ENCODE results near the gene GNAO1.

The GNAO1 gene

DNA sequence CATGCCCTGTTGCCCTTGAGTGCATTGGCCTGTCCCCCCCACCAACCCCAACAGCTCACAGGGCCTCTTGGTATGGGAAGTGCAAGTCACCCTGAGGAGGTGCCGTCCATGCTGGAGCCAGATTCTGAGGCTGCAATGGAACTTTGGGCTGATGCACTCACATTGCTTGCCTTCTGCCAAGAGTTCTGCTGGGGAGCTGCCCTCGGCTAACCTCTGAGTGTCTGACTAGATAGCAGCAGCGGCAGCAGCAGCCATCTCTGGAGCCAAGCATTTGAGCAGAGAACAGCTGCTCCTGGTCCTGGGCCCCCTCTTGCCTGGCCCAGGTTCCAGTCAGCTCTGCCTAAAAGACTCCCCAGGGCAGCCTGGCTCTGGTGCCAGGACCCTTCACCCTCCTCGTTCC is 61.5 kb downstream of the GNAO1 start:
- no peak for TF ChIP-seq ZFX (IDR thresholded peaks at IDR 0.05)
- TF ChIP-seq, protein P1, sequence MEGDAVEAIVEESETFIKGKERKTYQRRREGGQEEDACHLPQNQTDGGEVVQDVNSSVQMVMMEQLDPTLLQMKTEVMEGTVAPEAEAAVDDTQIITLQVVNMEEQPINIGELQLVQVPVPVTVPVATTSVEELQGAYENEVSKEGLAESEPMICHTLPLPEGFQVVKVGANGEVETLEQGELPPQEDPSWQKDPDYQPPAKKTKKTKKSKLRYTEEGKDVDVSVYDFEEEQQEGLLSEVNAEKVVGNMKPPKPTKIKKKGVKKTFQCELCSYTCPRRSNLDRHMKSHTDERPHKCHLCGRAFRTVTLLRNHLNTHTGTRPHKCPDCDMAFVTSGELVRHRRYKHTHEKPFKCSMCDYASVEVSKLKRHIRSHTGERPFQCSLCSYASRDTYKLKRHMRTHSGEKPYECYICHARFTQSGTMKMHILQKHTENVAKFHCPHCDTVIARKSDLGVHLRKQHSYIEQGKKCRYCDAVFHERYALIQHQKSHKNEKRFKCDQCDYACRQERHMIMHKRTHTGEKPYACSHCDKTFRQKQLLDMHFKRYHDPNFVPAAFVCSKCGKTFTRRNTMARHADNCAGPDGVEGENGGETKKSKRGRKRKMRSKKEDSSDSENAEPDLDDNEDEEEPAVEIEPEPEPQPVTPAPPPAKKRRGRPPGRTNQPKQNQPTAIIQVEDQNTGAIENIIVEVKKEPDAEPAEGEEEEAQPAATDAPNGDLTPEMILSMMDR (conservative IDR thresholded peaks at IDR 0.05), result no peak
- H3K27ac ChIP-seq, result no peak overlapping the region

DNA sequence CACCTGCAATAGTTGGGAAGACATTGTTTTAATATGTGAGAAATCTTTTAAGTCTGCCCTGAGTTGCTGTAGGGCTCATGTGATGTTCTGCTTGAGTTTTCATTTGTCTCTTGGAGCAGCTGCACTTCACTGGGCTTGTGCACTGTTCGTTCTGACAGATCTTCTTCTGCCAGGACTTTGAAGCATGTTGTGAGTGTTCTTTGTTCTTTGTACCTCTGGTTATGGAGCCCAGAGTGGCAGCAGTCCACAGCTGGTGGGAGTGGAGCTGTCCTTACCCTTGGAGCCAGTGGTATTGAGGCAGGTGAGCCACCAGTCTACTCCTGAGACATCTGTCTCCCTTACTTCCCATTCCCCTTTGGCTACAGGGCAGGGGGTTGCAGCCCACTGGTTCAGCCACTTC is 64.6 kb downstream of the GNAO1 start:
- no peak for TF ChIP-seq ZFX (IDR thresholded peaks at IDR 0.05)
- TF ChIP-seq, protein P1 (conservative IDR thresholded peaks at IDR 0.05), result no peak
- H3K27ac ChIP-seq, result no peak overlapping the region

DNA sequence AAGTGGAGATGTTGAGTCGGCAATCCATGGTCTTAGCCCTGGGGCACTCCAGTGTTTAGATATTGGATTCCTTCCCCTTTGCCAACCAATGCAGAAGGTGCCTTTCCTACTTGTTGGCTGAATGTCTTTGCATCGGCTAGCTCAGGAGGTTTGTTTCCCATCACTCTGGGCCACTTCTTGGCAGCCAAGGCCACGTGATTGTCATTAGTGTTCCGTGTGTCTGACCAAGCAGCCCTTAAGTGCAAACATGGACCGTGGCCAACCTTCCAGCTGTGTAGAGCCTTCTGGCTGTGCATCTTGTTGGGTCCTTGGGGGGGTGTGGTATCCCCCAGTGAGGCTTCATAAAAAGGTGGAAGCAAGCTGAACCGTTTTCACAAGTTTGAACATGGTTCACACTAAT is 66.0 kb downstream of the GNAO1 start:
- TF ChIP-seq, protein P1 (conservative IDR thresholded peaks at IDR 0.05), result no peak
- no peak for TF ChIP-seq ZFX (IDR thresholded peaks at IDR 0.05)

DNA sequence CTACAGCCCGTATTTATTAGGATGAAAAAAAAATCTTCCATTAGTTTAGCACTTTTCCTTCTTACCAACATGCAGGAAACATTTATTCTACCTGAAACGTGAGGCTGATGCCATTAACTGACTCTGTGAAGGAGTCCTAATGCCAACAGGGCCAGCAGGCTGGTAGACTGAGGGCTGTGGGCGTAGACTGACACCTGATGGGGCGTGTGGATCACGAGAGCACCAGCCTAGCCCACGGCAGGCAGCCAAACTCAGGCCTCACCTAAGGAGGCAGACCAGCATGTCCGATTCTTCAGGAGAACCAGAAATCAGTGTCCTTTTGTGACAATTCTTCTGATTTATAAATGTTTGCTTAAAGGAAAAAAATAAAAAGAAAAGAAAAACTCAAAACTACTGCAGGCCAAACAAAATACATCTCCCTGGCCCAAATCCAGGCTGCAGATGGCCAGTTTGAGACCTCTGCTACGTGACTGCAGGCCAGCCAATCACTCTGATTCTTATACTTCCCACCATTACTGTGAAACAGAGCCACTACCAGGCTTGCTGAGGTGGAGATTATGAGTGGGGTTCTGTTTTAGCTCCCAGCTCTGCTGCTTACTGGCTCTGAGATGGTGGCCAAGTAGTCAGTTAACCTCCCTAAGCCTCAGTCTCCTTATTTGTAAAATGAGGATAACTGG is 66.5 kb downstream of the GNAO1 start:
- TF ChIP-seq, protein P1 (conservative IDR thresholded peaks at IDR 0.05), result no peak
- TF ChIP-seq ZFX (IDR thresholded peaks at IDR 0.05), result no peak
- H3K27ac ChIP-seq, result no peak overlapping the region

More for the DNA sequence above, 66.0 kb downstream of the GNAO1 start:
- no peak overlapping the region for H3K27ac ChIP-seq

DNA sequence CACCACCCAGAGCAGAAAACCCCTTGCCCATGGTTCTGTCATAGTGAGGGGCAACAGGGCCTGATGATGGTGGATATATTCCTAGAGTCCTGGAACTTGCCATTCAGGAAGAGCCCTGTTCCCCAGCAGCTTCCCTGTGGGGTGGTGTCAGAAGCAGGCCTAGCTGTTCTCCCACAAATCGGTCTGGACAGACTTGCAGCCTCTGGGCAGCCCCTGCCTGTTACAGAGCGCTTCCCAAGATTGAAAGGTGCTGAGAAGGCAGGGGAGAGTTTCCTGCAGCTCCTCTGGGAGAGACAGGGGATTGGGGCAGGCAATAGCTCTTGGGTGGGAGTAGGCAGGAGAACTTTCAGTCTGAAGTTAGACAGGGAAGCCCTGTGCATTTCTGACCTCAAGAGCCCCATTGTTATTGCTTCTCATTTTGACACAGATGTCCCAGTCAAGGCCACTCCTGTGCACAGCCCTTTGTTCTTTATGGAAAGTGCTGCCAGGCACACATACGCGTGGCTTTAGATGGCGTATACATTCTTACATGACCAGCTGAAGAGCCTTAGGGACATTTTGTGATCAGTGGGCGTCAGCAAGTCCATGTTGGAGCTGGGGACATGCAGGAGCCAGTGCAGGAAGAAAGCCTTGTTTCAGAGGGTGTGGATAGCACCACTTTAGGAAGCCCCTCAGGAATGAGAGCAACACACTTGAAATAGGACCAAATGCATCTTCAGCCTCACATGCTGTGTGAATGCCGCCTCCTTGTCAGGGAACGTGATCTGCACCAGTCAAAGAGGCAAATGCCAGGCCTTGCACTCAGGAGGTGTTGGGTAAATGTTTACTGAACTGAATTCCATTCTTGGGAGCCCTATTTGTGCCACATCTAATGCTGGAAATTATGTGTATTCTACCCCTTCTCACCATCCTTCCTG is 67.5 kb downstream of the GNAO1 start:
- TF ChIP-seq ZFX (IDR thresholded peaks at IDR 0.05), result no peak
- TF ChIP-seq, protein P1 (conservative IDR thresholded peaks at IDR 0.05), result no peak
- H3K27ac ChIP-seq, result no peak overlapping the region

DNA sequence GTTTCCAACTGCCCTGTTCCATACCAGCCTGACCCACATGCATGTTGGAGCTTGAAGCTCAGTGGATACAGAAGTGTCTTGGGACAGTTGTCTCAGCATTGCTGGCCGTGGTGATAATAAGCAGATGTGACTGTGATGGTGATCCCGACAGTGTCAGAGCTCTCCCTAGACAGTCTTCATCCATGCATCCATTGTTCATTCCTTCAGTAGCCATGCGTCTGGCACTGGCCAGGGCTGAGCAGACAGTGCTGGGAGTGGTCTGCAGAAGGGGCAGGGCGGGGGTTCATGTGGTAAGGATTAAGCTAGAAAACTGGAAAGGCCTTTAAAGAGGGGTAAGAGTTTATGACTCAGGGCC is 68.1 kb downstream of the GNAO1 start:
- TF ChIP-seq, protein P1 (conservative IDR thresholded peaks at IDR 0.05), result no peak
- TF ChIP-seq ZFX (IDR thresholded peaks at IDR 0.05), result no peak
- no peak overlapping the region for H3K27ac ChIP-seq
